HUES6 (cell line): Measurements from ENCODE around the gene MSX2.

ENCODE experiments used
- H3K27ac ChIP-seq: 2 replicates; pipeline ENCODE4 v1.7.0; 2013; ENCODE audit warnings: low read depth, mild to moderate bottlenecking, low read length, inconsistent platforms
- H3K27me3 ChIP-seq: 2 replicates; pipeline ENCODE4 v1.6.1; 2013; ENCODE audit warnings: low read length; ENCODE audit not compliant: control insufficient read depth, insufficient read depth
- H3K36me3 ChIP-seq: 2 replicates; pipeline ENCODE4 v1.6.1; 2013; ENCODE audit warnings: low read length; ENCODE audit not compliant: control insufficient read depth, insufficient read depth
- H3K4me1 ChIP-seq: 2 replicates; pipeline ENCODE4 v1.6.1; 2013; ENCODE audit warnings: low read length; ENCODE audit not compliant: control insufficient read depth, insufficient read depth
- H3K4me3 ChIP-seq: 2 replicates; pipeline ENCODE4 v1.5.1; 2013; ENCODE audit warnings: low read depth, low read length
- H3K9ac ChIP-seq: one replicate; pipeline ENCODE4 v1.6.1; 2013; ENCODE audit warnings: mild to moderate bottlenecking, low read length
- H3K9me3 ChIP-seq: 2 replicates; pipeline ENCODE4 v1.6.1; 2013; ENCODE audit warnings: low read depth, low read length; ENCODE audit not compliant: control insufficient read depth, insufficient read depth

Gene MSX2

DNA sequence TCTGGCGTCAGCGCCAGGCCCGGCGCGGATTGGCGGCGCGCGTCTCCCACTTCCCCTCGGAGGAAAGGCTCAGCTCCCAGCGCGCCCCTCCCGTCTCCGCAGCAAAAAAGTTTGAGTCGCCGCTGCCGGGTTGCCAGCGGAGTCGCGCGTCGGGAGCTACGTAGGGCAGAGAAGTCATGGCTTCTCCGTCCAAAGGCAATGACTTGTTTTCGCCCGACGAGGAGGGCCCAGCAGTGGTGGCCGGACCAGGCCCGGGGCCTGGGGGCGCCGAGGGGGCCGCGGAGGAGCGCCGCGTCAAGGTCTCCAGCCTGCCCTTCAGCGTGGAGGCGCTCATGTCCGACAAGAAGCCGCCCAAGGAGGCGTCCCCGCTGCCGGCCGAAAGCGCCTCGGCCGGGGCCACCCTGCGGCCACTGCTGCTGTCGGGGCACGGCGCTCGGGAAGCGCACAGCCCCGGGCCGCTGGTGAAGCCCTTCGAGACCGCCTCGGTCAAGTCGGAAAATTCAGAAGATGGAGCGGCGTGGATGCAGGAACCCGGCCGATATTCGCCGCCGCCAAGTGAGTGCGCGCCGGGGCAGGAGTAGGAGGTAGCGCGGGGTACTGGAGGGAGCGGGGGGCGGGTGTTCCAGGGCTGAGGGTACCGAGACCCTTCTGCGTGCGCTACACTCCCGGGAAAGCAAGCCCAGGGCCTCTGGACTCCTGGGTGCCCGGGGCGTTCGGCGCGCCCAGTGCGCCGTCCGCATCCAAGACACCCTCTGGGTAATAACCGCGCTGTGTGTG, at the start of gene MSX2:
TSS of gene MSX2 (plus strand) at position 99 of the 777 bp plus-strand sequence. CDS start at position 177, 78 bp downstream.
- Histone ChIP-seq H3K27me3 (peaks cover 94% of the 10 kb centered on the region), H3K4me1 (peaks cover 61% of the 10 kb centered on the region), H3K4me3 (peak within 1 kb of the TSS; percentile 77), H3K27ac (no peak within 1 kb of the TSS; the same call in 1 of the 2 replicates), H3K9ac (peak within 1 kb of the TSS; percentile 90), H3K9me3 (no peaks in the 10 kb centered on the region), H3K36me3 (peaks cover 4% of the 10 kb centered on the region; the same call in 1 of the 2 replicates)

DNA sequence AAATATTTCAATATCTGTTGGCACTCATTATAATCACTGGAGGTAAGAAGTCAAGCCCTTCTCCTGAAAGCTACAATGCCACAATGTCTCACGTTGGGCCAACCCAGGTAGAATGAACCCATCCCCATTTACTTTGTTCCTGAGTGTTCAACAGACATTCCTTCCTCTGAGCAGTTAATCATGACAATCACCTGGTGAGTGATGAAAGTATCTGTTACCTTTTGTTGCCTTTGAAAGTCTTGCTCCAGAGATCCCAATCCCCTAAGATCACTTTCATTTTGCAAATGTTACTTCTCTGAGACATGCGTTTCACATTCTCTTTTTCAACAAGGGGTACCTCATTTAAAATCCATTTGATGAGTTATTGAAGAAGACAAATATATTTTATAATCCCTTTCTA, 49.3 kb upstream of the MSX2 start:
- Histone ChIP-seq H3K9ac (no peak overlapping the region), H3K4me3 (no peak overlapping the region), H3K27me3 (no peaks in the 10 kb centered on the region), H3K36me3 (no peaks in the 10 kb centered on the region), H3K9me3 (no peaks in the 10 kb centered on the region), H3K4me1 (peaks cover 4% of the 10 kb centered on the region; the same call in 1 of the 2 replicates), H3K27ac (no peak overlapping the region)

DNA sequence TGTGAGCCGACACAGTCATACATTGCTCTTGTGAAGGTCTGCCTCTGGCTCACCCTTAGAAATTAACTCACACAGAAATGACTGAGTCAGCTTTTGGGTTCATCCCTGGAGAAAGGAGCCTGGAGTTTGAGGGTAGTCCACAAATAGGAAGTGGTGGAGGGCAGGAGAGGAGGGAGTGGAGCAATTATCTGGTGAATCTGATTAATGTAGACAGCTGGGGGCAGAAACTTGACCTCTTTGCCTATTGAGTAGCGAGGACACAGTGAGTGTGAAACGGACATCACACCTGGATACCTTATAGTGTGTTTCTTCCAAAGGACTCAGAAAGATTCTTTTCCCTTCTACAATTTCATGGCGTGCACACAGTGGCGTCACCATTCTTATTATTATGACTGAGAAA, 48.5 kb upstream of the MSX2 start:
- Histone ChIP-seq H3K27ac (no peak overlapping the region), H3K4me3 (no peak overlapping the region), H3K27me3 (no peaks in the 10 kb centered on the region), H3K4me1 (peaks cover 5% of the 10 kb centered on the region; the same call in 1 of the 2 replicates), H3K9me3 (no peaks in the 10 kb centered on the region), H3K36me3 (no peaks in the 10 kb centered on the region), H3K9ac (no peak overlapping the region)

DNA sequence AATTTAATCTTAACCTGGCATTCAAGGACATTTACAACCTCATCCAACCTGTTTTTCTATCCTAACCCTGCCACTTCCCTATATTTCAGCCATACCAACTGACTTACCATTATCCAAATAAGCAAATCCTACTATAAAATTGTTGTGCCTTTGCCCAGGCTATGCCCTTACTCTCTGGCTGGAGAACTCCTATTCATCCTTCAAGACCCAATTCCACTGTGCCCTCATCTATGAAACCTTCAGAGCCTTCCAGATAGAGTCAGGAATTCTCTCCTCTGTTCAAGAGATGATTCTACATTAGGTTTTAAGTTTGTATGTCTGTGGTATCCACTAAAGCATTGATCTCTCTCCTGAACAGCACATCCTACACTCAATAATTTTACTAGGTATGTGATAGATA, 46.3 kb upstream of the MSX2 start:
- Histone ChIP-seq H3K27ac (no peak overlapping the region), H3K36me3 (no peaks in the 10 kb centered on the region), H3K4me3 (no peak overlapping the region), H3K27me3 (no peaks in the 10 kb centered on the region), H3K9me3 (no peaks in the 10 kb centered on the region), H3K4me1 (peaks cover 7% of the 10 kb centered on the region; the same call in 1 of the 2 replicates), H3K9ac (no peak overlapping the region)

DNA sequence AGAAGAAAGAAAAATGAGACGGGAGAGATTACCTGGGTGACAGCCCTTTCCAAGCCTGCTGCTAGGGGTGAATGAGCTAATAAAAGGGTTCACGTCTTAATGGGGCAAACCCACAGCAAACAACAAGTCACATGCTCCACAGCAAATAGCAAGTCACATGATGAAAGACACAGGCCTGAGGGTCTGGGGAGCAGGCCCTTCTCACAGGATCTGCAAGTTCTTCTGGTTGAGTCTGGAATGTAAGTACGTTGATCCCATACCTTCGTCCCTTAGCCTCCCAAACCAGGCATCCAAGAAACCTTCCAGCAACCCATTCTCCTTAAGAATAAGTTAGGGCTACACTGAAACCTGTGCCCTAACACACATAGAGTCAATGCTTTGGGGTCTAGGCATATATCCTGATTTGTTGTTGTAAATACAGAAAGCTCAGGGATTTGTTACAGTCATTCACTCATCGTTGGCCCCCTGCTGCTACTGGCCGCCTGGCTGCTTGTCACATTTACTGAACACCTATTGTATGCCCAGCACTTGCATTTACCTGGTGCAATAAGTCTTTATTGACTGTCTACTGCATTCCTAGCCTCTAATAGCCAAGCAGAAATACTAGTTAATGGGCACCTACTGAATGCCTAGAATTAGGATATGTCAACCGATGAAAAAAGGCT, 43.3 kb upstream of the MSX2 start:
- H3K4me1 ChIP-seq: peaks cover 7% of the 10 kb centered on the region; the same call in 1 of the 2 replicates
- H3K27ac ChIP-seq: no peak overlapping the region
- no peaks in the 10 kb centered on the region for H3K27me3 ChIP-seq
- H3K4me3 ChIP-seq: no peak overlapping the region
- H3K9me3 ChIP-seq: no peaks in the 10 kb centered on the region
- H3K9ac ChIP-seq: no peak overlapping the region
- H3K36me3 ChIP-seq: no peaks in the 10 kb centered on the region

DNA sequence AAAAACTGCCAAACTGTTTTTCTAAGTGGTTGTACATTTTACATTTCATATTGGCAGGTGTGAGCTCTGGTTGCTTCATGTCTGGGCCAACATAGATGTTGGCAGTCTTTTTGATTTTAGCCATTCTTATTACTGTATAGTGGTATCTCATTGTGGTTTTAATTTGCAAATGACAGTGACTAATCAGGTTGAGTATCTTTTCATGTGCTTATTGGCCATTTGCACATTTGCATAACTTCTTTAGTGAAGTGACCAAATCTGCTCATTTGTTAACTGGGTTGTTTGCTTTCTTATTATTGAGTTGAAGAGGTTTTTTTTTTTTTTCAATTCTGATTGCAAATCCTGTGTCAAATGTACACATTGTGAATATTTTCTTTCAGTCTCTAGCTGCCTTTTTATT, 36.9 kb upstream of the MSX2 start:
- Histone ChIP-seq H3K4me1 (peaks cover 32% of the 10 kb centered on the region), H3K27ac (no peak overlapping the region), H3K4me3 (no peak overlapping the region), H3K9me3 (no peaks in the 10 kb centered on the region), H3K9ac (no peak overlapping the region), H3K36me3 (no peaks in the 10 kb centered on the region), H3K27me3 (peaks cover 24% of the 10 kb centered on the region)

DNA sequence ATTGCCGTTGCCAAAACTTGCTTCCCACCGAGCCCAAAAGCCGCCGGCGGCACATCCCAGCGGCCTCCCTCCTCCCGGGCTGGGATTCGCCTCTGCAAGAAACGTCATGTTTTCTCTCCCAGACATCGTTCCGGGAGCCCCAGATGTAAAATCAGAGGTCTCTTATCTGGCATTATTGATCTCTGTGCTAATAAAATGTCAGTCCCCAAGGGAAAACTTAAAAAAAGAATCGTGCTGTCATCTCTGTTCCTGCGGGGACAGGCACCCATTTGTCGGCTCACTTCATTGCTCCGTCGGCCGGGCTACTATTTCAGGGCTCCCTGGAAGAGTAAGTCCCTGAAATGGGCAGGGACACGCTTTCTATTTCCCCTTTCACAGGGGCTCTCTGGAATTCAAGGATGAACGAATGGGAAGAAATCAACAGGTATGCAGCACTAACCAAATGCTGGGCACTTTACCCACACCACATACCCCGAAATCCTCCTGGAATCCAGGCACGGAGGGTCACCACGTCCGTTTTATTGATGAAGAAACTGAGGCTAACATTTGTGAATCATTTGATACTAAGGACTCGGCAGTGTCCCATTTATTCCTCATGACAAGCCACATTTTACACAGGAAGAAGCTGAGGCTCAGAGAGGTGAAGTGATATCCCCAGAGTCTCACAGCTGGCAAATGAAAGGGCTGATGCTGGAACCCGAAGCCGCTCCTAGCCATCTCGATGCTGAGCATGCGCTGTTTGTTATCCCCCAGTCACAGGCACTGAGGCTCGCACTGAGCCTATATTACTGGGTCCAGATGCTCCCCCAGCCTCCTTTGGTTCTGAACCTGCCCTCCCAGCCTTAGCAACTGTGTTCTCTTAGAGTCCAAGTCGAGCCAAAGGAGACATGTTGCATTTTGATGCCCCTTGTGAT, 35.7 kb upstream of the MSX2 start:
- Histone ChIP-seq H3K4me3 (peak overlapping the region; percentile 49), H3K9ac (no peak overlapping the region), H3K9me3 (no peaks in the 10 kb centered on the region), H3K27me3 (peaks cover 28% of the 10 kb centered on the region), H3K4me1 (peaks cover 41% of the 10 kb centered on the region), H3K27ac (no peak overlapping the region), H3K36me3 (no peaks in the 10 kb centered on the region)

DNA sequence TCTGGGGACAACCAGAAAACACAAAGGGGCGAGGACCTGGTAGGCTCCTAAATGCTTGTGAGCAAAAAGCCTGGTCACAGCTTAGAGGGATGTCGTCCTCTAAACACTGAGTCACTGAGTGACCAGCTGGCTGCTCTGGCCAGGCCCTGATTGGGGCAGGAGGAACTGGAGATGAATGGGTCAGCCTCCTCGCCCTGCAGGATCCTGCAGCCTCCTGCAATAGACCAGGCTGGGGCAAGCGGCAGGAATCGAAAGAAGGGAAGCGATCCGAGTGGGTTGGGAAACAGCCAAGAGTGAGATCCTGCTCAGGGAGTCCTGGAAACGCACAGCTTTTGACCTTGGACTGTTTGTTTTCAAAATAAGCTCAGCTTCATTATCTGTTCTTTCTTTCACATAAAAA, 34.1 kb upstream of the MSX2 start:
- no peak overlapping the region for H3K4me3 ChIP-seq
- peaks cover 41% of the 10 kb centered on the region for H3K27me3 ChIP-seq
- no peaks in the 10 kb centered on the region for H3K9me3 ChIP-seq
- H3K4me1 ChIP-seq: peaks cover 53% of the 10 kb centered on the region
- no peaks in the 10 kb centered on the region for H3K36me3 ChIP-seq
- H3K27ac ChIP-seq: no peak overlapping the region
- H3K9ac ChIP-seq: no peak overlapping the region

DNA sequence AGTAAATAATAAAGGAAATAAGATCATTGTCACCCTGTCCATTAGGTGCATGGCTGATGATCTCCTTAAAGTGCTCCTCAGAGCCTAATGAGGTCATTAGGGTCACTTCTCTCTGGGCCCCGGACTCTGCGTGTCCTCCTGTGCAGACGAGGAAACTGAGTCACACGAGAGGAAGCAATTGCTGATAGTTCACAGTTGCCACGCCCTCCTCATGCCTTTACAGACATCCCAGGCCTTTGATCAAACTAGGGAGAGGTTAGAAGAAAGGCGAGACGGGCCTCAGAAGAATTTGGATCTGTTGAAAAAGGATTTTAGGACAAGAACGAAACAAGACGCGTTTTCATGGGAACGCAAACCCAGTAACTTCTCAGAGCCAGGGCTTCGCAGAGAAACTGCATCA, 32.0 kb upstream of the MSX2 start:
- peak overlapping the region; percentile 54 for H3K9ac ChIP-seq
- H3K27me3 ChIP-seq: peaks cover 41% of the 10 kb centered on the region
- H3K4me3 ChIP-seq: peak overlapping the region; percentile 48
- peak overlapping the region; percentile 66; the same call in 1 of the 2 replicates for H3K27ac ChIP-seq
- H3K9me3 ChIP-seq: no peaks in the 10 kb centered on the region
- no peaks in the 10 kb centered on the region for H3K36me3 ChIP-seq
- H3K4me1 ChIP-seq: peaks cover 53% of the 10 kb centered on the region

DNA sequence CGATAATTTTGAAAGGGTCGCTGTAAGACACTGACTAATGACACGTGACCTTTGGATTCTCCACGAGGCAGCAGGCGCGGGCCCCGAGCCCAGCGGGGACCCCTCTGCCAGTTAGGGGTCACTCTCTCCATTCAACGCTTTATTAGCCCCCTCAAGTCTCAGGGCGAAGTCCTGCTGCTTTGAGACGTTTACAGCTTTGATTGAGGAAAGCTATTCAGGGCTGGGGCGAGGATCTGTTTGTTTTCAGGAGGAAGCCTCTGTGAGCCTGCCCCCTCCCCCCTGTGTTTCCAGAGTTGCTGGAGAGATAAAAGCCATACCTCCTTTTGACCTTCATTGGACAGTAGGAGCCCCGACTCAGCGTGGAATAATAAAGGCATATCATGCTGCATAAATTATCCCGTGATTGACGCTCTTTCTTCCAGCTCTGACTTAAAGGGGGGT, 31.4 kb upstream of the MSX2 start:
- peaks cover 51% of the 10 kb centered on the region for H3K4me1 ChIP-seq
- peaks cover 39% of the 10 kb centered on the region for H3K27me3 ChIP-seq
- H3K36me3 ChIP-seq: no peaks in the 10 kb centered on the region
- peak overlapping the region; percentile 54 for H3K9ac ChIP-seq
- H3K4me3 ChIP-seq: peak overlapping the region; percentile 48
- no peaks in the 10 kb centered on the region for H3K9me3 ChIP-seq
- peak overlapping the region; percentile 66; the same call in 1 of the 2 replicates for H3K27ac ChIP-seq
